PC-3 (cell line): ENCODE data around the gene SPINT3. TPM values are rescaled to one million over a fixed set of nuclear protein-coding genes. Genes with fewer than 3 reads are reported as not detected.

ENCODE experiments used
- ATAC-seq: fragments of 200-7000 bp; cut with Tn5 transposase; 2 replicates; pipeline ENCODE4 v1.9.1; 2020; ENCODE audit warnings: mild to moderate bottlenecking, moderate library complexity
- BruUV-seq: library from RNA; stranded (reverse); fragments of 400-500 nt; replicated peaks from 2 replicates; lab custom pipeline; 2021; lab: Mats Ljungman, UMichigan
- CTCF ChIA-PET: fragments of 300-600 bp; sonication (Branson Sonifier 250); formaldehyde crosslinking; loops from one replicate; lab custom pipeline; 2022; ENCODE audit warnings: antibody characterized with exemption; lab: Charles Lee
- POLR2A ChIA-PET: fragments of 300-600 bp; sonication (Branson Sonifier 250); formaldehyde crosslinking; loops from one replicate; lab custom pipeline; 2022; ENCODE audit warnings: antibody characterized with exemption; ENCODE audit not compliant: unreplicated experiment; lab: Charles Lee
- DNase-seq: peaks from one replicate; pipeline ENCODE4 v3.0.0-alpha.2; 2015
- H2AFZ ChIP-seq: fragments of 300-600 bp; sonication (generic); 2 replicates; pipeline ENCODE4 v1.6.0; 2016; ENCODE audit warnings: antibody characterized with exemption, low read length
- H3F3A ChIP-seq: fragments of 300-600 bp; sonication (generic); one replicate; pipeline ENCODE4 v1.6.0; 2017; ENCODE audit warnings: antibody characterized with exemption, low read length, control low read depth, mild to moderate bottlenecking; ENCODE audit not compliant: unreplicated experiment
- H3K27ac ChIP-seq: fragments of 300-600 bp; sonication (generic); 2 replicates; pipeline ENCODE4 v1.5.1; 2016; ENCODE audit warnings: mild to moderate bottlenecking, low read length
- H3K27me3 ChIP-seq: fragments of 300-600 bp; sonication (generic); 2 replicates; pipeline ENCODE4 v1.6.1; 2016; ENCODE audit warnings: low read length, mixed read lengths
- H3K36me3 ChIP-seq: fragments of 300-600 bp; sonication (generic); 2 replicates; pipeline ENCODE4 v1.6.1; 2016; ENCODE audit warnings: low read depth, mixed run types, low read length, mixed read lengths
- H3K4me1 ChIP-seq: fragments of 300-600 bp; sonication (generic); 2 replicates; pipeline ENCODE4 v1.5.1; 2016; ENCODE audit warnings: low read length; ENCODE audit not compliant: insufficient read depth
- H3K4me2 ChIP-seq: fragments of 300-600 bp; sonication (generic); 2 replicates; pipeline ENCODE4 v1.6.0; 2016; ENCODE audit warnings: low read length
- H3K4me3 ChIP-seq: fragments of 300-600 bp; sonication (generic); 2 replicates; pipeline ENCODE4 v1.5.1; 2016; ENCODE audit warnings: mild to moderate bottlenecking, low read length, mixed read lengths
- H3K79me2 ChIP-seq: fragments of 300-600 bp; sonication (generic); 2 replicates; pipeline ENCODE4 v1.6.1; 2017; ENCODE audit warnings: low read length, mixed read lengths
- H3K9ac ChIP-seq: fragments of 300-600 bp; sonication (generic); 2 replicates; pipeline ENCODE4 v1.6.0; 2016; ENCODE audit warnings: mild to moderate bottlenecking, low read length
- H3K9me2 ChIP-seq: fragments of 300-600 bp; sonication (generic); replicated peaks from 2 replicates; pipeline ENCODE4 v1.6.1; 2016; ENCODE audit warnings: mixed run types, low read length, mixed read lengths
- H3K9me3 ChIP-seq: fragments of 300-600 bp; sonication (generic); 2 replicates; pipeline ENCODE4 v1.6.1; 2016; ENCODE audit warnings: low read length, mixed read lengths
- H4K20me1 ChIP-seq: fragments of 300-600 bp; sonication (generic); 2 replicates; pipeline ENCODE4 v1.6.1; 2016; ENCODE audit warnings: low read length, mixed read lengths
- EZH2 ChIP-seq: fragments of 300-600 bp; sonication (generic); IDR thresholded peaks from one replicate; pipeline ENCODE4 v1.6.1; 2017; ENCODE audit warnings: antibody characterized with exemption, mild to moderate bottlenecking, low read length; ENCODE audit not compliant: unreplicated experiment
- EZH2phosphoT487 ChIP-seq: fragments of 300-600 bp; sonication (generic); IDR thresholded peaks from 2 replicates; pipeline ENCODE4 v1.6.1; 2018; ENCODE audit warnings: mild to moderate bottlenecking, antibody characterized with exemption, low read length, borderline replicate concordance
- intact Hi-C: fragments of 100-400 bp; cut with micrococcal nuclease; formaldehyde crosslinking; loops from 2 replicates; pipeline ENCODE4 v1.9.0; 2023
- total RNA-seq: library from RNA; depleted of rRNA; stranded (reverse); fragments of >200 nt; gene quantifications from 2 replicates; pipeline ENCODE4 v1.2.3, GENCODE V29; 2014
- TF ChIP-seq, protein P1 (sequence below): fragments of 300-600 bp; sonication (generic); conservative IDR thresholded peaks from 2 replicates; pipeline ENCODE4 v1.5.1; 2017; ENCODE audit warnings: antibody characterized with exemption, low read depth, mild to moderate bottlenecking, low read length

The SPINT3 gene
- total RNA-seq, 1 experiment from 2014 or later: not detected

DNA sequence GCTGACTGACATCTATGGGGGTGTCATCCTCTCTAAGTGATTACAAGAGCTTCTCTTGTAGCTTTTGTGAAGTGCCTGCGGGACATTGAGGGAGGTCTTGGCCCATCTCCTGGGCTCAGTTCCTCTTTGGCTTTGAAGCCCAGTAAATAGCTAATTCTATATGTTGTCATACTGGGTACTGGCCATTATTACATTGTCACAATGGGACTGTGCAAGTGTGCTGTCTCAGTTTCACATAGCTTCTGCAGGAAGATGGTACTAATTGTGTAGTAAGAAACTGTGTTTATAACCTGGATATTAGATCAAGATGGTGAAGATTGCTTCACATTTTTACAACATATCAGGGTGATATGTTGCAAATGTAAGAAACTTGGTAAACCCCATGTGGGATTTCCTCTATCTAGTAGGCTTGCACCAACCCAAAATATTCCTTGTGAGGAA, 19.9 kb downstream of the SPINT3 start:
- no peak overlapping the region for H3K27ac ChIP-seq
- BruUV-seq: no TSS peak
- no peak overlapping the region for H3K9ac ChIP-seq
- no peak overlapping the region for H3K4me2 ChIP-seq
- no peak overlapping the region for H2AFZ ChIP-seq
- DNase-seq (no peak), ATAC-seq (no peak)
- H3K27me3 ChIP-seq: peaks cover 4% of the 10 kb centered on the region; the same call in 1 of the 2 replicates
- H3K79me2 ChIP-seq: no peaks in the 10 kb centered on the region
- TF ChIP-seq EZH2: no peak
- ChIA-PET POLR2A (no interaction called here), CTCF (no interaction called here)
- H3K9me3 ChIP-seq: no peaks in the 10 kb centered on the region
- no peaks in the 10 kb centered on the region for H3K9me2 ChIP-seq
- H3K4me1 ChIP-seq: no peaks in the 10 kb centered on the region
- H4K20me1 ChIP-seq: no peaks in the 10 kb centered on the region
- H3K36me3 ChIP-seq: no peaks in the 10 kb centered on the region
- intact Hi-C loops: no loop called here
- H3K4me3 ChIP-seq: no peak overlapping the region
- no peaks in the 10 kb centered on the region for H3F3A ChIP-seq

DNA sequence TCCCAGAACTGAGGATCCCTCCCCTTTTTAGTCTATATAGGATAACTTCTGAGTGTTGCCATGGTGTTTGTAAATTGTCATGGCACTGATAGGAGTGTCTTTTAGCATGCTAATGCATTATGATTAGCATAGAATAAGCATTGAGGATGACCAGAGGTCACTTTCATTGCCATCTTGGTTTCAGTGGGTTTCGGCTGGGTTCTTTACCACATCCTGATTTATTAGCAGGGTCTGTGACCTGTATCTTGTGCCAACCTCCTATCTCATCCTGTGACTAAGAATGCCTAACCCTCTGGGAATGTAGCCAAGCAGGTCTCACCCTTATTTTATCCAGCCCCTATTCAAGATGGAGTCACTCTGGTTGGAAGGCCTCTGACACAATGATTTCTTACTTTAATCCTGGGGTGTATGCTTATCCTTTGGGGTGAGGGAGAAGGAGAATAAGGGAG, 26.3 kb downstream of the SPINT3 start:
- ChIA-PET CTCF (no interaction called here), POLR2A (no interaction called here)
- no TSS peak for BruUV-seq
- no peak overlapping the region; the same call in 1 of the 2 replicates for H3K9ac ChIP-seq
- H3K9me2 ChIP-seq: no peaks in the 10 kb centered on the region; the same call in 1 of the 2 replicates
- peak overlapping the region; percentile 19; the same call in 1 of the 2 replicates for H3K4me2 ChIP-seq
- no peak overlapping the region for H3K4me3 ChIP-seq
- ATAC-seq (peak; percentile 74), DNase-seq (peak; percentile 96)
- H3K36me3 ChIP-seq: no peaks in the 10 kb centered on the region
- intact Hi-C loops: no loop called here
- H3K4me1 ChIP-seq: peaks cover 16% of the 10 kb centered on the region
- H3K9me3 ChIP-seq: no peaks in the 10 kb centered on the region
- no peaks in the 10 kb centered on the region for H3K27me3 ChIP-seq
- no peaks in the 10 kb centered on the region for H3F3A ChIP-seq
- TF ChIP-seq EZH2phosphoT487 (no peak), EZH2 (no peak)
- TF ChIP-seq, protein P1, sequence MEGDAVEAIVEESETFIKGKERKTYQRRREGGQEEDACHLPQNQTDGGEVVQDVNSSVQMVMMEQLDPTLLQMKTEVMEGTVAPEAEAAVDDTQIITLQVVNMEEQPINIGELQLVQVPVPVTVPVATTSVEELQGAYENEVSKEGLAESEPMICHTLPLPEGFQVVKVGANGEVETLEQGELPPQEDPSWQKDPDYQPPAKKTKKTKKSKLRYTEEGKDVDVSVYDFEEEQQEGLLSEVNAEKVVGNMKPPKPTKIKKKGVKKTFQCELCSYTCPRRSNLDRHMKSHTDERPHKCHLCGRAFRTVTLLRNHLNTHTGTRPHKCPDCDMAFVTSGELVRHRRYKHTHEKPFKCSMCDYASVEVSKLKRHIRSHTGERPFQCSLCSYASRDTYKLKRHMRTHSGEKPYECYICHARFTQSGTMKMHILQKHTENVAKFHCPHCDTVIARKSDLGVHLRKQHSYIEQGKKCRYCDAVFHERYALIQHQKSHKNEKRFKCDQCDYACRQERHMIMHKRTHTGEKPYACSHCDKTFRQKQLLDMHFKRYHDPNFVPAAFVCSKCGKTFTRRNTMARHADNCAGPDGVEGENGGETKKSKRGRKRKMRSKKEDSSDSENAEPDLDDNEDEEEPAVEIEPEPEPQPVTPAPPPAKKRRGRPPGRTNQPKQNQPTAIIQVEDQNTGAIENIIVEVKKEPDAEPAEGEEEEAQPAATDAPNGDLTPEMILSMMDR: no peak
- peak overlapping the region; percentile 16; the same call in 1 of the 2 replicates for H2AFZ ChIP-seq
- no peaks in the 10 kb centered on the region for H4K20me1 ChIP-seq
- peak overlapping the region; percentile 57 for H3K27ac ChIP-seq
- no peaks in the 10 kb centered on the region for H3K79me2 ChIP-seq

DNA sequence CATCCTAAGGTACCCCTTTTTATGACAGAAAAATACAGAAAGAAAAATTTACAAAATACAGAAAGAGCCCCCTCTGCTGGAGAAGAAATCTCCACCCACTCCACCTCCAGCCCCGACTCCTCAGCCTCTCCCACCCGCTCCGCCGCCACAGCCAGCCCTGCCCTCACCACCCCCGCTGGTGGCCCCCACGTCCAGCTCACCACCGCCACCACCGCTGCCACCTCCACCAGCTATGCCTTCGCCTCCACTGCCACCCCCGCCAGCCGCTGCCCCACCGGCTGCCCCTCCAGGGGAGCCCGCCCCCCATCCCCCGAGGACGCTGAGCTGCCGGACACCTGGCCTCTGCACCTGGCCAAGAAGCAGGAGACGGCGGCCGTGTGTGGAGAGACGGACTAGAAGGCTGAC, 28.2 kb downstream of the SPINT3 start:
- ATAC-seq: no peak
- no peaks in the 10 kb centered on the region for H3K79me2 ChIP-seq
- no peaks in the 10 kb centered on the region for H4K20me1 ChIP-seq
- POLR2A ChIA-PET: no interaction called here
- H3K4me2 ChIP-seq: no peak overlapping the region
- H3K9ac ChIP-seq: no peak overlapping the region
- intact Hi-C loops: no loop called here
- no TSS peak for BruUV-seq
- TF ChIP-seq EZH2: no peak
- TF ChIP-seq, protein P1: peak; percentile 38; the same call in 1 of the 2 replicates
- DNase-seq: no peak
- CTCF ChIA-PET: no interaction called here
- H3K4me1 ChIP-seq: peaks cover 16% of the 10 kb centered on the region
- H3K36me3 ChIP-seq: no peaks in the 10 kb centered on the region
- no peak overlapping the region for H3K4me3 ChIP-seq
- H2AFZ ChIP-seq: no peak overlapping the region
- no peaks in the 10 kb centered on the region for H3F3A ChIP-seq
- no peaks in the 10 kb centered on the region; the same call in 1 of the 2 replicates for H3K9me2 ChIP-seq
- H3K9me3 ChIP-seq: no peaks in the 10 kb centered on the region
- no peak overlapping the region for H3K27ac ChIP-seq
- H3K27me3 ChIP-seq: no peaks in the 10 kb centered on the region
